Brain microvascular endothelial cell (primary cell): ENCODE results near the gene JMJD1C.

ENCODE experiments used
- DNase-seq: peaks from one replicate; pipeline ENCODE4 v3.0.0-alpha.2; 2020
- H3K27ac ChIP-seq: fragments of 250-450 bp; sonication (Bioruptor Pico); 2 replicates; pipeline ENCODE4 v1.5.1; 2020; ENCODE audit warnings: mild to moderate bottlenecking, moderate library complexity
- H3K27me3 ChIP-seq: fragments of 250-450 bp; sonication (Bioruptor Pico); replicated peaks from 2 replicates; pipeline ENCODE4 v1.5.1; 2020; ENCODE audit warnings: mild to moderate bottlenecking
- H3K36me3 ChIP-seq: fragments of 250-450 bp; sonication (Bioruptor Pico); replicated peaks from 2 replicates; pipeline ENCODE4 v1.5.1; 2020; ENCODE audit warnings: mild to moderate bottlenecking
- H3K4me3 ChIP-seq: 2 replicates; pipeline ENCODE4 v1.5.1; 2011; ENCODE audit warnings: low read depth, mild to moderate bottlenecking, control low read depth, low read length, moderate library complexity
- CTCF ChIP-seq: IDR thresholded peaks from 2 replicates; pipeline ENCODE4 v1.5.1; 2011; ENCODE audit warnings: low read depth, mild to moderate bottlenecking, moderate library complexity, low read length, control low read depth, inconsistent platforms; ENCODE audit errors: missing control alignments
- in situ Hi-C: cut with HindIII; loops from 2 replicates; pipeline ENCODE4 v1.10.0; 2017; ENCODE audit warnings: low sequenced_read_pairs, low pct_ligation_motif_present

The JMJD1C gene

DNA sequence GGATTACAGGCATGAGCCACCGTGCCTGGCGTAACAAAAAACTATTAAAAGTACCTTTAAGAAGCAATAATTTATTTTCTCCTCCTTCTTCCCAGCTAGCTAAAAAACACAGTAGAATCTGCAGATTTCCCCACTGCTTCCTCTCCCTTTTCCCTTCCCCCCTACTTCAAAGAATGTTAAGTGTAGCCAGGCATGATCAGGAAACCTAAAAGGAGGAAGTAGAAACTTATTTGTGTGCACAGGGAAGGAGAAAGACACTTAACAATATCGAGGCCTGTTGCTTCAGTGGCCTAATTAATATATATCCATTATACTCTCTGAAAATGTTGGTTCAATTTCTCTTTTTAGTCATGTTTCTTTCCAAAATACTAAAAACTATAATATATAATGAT, 204.9 kb downstream of the JMJD1C start:
- DNase-seq = no peak
- Histone ChIP-seq H3K4me3 (no peak overlapping the region), H3K27ac (no peak overlapping the region), H3K27me3 (no peaks in the 10 kb centered on the region), H3K36me3 (peaks cover 2% of the 10 kb centered on the region)
- TF ChIP-seq CTCF = no peak
- in situ Hi-C loops = no loop called here

DNA sequence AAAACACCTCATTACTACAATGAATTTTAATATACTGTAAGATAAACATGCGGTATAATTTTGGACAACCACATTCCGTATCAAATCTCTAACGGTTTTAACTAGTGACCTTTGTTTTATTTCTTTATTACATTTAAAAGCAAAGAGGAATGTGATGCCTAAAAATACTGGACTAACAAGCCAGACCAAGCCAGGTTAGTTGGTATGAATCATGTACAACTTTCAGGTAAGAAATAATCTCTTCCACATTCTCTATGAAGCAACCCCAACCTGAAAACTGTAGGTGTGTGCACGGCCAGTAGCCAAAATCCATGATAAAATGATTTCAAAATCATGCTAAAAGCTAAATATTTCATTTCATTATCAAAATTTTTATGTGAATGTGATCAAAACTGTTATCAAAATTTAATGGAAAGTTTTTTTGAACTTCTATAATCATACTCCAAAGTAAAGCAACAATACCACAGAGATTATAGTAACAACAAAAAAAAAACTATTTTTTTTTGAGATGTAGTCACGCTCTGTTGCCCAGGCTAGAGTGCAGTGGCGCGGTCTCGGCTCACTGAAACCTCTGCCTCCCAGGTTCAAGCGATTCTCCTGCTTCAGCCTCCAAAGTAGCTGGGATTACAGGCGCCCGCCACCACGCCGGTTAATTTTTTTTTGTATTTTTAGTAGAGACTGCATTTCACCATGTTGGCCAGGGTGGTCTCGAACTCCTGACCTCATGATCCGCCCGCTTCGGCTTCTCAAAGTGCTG, 205.5 kb downstream of the JMJD1C start:
- DNase-seq = no peak
- H3K36me3 ChIP-seq = peaks cover 2% of the 10 kb centered on the region
- H3K4me3 ChIP-seq = no peak overlapping the region
- no peak for TF ChIP-seq CTCF
- in situ Hi-C loops = no loop called here
- no peak overlapping the region for H3K27ac ChIP-seq
- no peaks in the 10 kb centered on the region for H3K27me3 ChIP-seq

GRCh38 chr10:63258920-63259678, 206.7 kb downstream of the JMJD1C start:
- in situ Hi-C loops = no loop called here
- no peak for DNase-seq
- Histone ChIP-seq H3K27ac (no peak overlapping the region), H3K4me3 (no peak overlapping the region), H3K36me3 (peaks cover 2% of the 10 kb centered on the region), H3K27me3 (no peaks in the 10 kb centered on the region)
- TF ChIP-seq CTCF = no peak

- peaks cover 2% of the 10 kb centered on the region for H3K36me3 ChIP-seq
- no peak overlapping the region for H3K4me3 ChIP-seq
- no peak for TF ChIP-seq CTCF
- in situ Hi-C loops = no loop called here
- no peak for DNase-seq
- H3K27ac ChIP-seq = no peak overlapping the region
- no peaks in the 10 kb centered on the region for H3K27me3 ChIP-seq
Measured at GRCh38 chr10:63257778-63258177, 208.0 kb downstream of the JMJD1C start.

GRCh38 chr10:63256009-63256773, 209.6 kb downstream of the JMJD1C start:
- Histone ChIP-seq H3K36me3 (peaks cover 2% of the 10 kb centered on the region), H3K4me3 (no peak overlapping the region), H3K27me3 (no peaks in the 10 kb centered on the region), H3K27ac (no peak overlapping the region)
- no peak for TF ChIP-seq CTCF
- DNase-seq = no peak
- in situ Hi-C loops = no loop called here
